GM21786 (cell line): ENCODE data around the gene KDSR.

Source experiments
- ATAC-seq: cut with Tn5 transposase; IDR thresholded peaks from one replicate; pipeline ENCODE4 v1.9.1; 2021; ENCODE audit not compliant: unreplicated experiment

Gene KDSR

DNA sequence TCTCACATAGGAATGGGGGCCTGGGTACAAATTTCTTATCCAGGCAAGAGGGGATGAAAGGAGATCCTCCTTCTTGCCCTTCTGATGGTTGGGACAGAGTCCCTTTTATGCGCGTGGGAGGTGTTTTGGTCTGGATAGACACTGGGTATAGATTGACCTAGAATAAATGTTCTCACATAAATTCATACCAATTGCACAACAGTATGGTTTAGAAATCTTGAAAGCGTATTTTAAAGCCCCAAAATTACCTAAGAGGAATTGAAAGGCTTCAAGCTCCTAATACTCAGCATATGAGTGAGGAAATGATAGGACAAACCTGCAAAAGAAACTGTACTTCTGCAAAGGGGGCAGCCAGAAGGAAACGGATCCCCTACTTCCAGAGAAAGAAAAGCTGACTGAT, 44.8 kb downstream of the KDSR start:
- ATAC-seq, result no peak

DNA sequence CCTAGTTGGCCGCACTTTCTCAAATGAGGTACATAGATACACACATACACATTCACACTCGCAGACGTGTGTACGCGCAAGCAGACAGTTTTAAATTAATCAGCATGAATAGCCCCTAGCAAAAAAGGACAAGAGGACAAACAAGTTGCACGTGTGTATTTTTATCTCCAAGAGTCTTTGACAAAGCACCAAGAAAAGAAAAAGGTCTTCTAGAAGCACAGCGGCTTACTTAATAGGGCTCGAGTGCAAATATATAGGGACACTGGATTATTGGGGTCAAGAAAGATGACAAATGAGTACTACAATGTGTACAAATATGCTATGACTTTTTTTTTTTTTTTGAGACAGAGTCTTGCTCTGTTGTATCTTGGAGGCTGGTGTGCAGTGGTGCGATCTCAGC, 45.7 kb downstream of the KDSR start:
- ATAC-seq, result no peak

DNA sequence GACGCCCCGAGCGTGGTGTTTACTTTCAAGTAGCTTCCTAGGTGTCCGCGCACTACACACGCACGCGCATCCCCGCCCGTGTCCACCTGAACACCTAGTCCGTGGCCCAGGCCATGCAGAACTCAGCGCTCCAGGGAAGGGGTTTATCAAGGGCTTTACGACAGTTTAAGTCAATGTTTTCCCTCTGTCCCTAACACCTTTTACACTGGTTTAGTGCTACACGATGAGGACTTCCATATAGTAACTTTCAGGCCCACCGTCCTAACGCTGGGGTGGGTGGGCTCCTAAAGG, 46.1 kb downstream of the KDSR start:
- no peak for ATAC-seq

DNA sequence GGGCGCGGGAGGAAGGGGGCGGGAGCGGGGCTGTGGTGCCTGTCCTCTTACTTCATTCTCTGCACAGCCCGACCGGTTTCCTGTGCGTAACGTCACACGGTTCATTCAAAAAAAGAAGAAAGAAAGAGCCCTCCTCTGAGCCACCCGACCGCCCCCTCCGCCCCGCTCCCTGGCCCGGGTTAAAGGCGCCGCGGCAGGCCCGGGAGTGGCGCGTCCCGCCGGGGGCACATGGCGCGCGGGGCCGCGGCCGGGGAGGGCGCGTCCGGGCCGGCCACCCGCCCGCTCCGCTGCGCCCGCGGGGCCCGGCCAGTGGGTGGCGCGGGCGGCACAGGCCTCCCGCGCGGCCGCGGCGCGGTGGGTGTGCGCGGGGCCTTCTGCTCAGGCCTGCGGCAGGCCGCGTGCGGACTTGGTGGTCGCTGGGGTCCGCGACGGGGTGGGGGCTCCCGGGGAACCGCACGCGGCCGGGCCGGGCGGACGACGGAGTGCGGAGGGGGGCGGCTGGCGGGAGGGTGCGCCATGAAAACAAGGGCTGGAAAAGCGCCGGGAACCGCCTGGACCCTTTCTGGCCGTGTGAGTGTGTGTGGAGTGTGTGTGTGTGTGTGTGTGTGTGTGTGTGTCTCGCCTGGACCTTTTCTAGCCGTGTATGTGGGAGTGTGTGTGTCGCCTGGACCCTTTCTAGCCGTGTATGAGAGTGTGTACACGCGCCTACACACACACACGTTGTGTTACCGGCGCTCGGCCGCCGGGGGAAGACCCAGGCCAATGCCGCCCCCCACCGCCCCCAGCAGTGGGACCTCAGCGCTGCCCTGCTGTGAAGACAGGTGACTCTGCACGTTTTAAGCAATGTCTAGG, 46.7 kb downstream of the KDSR start:
- peak; percentile 51 for ATAC-seq

DNA sequence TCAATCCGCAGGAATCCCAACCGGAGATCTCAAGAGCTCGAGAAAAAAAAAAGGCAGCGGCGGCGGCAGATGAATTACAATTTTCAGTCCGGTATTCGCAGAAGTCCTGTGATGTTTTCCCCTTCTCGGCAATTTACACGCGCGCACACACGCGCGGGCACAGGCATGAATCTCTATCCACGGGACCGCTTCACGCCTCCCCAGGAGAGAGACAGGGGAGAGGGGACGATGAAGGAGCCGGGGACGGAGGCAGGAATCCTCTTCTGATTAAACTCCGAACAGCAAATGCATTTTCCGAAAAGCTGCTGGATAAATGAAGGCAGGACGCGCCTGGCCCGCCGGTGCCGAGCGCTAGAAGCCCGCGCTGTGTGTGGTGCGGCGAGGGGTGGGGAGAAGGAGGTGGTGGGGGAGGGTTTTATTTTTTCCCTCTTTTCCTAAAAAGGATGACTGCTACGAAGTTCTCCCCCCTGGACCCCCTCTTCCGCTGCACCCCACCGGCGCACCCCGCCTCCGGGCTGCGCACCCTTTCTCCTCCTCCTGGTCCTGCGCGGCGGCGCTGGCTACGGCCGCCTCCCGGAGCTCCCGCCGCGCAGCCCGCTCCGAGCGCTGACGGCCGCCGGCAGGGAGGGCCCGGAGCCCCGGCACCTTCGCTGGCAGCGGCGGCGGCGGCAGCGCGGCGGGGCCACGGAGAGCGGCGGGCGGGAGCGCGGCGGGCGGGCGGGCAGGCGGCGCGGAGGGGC, 47.5 kb downstream of the KDSR start, which contains the start of gene BCL2:
Gene BCL2 (minus strand): TSS at position 387 of the 740 bp plus-strand sequence.
- no peak for ATAC-seq

DNA sequence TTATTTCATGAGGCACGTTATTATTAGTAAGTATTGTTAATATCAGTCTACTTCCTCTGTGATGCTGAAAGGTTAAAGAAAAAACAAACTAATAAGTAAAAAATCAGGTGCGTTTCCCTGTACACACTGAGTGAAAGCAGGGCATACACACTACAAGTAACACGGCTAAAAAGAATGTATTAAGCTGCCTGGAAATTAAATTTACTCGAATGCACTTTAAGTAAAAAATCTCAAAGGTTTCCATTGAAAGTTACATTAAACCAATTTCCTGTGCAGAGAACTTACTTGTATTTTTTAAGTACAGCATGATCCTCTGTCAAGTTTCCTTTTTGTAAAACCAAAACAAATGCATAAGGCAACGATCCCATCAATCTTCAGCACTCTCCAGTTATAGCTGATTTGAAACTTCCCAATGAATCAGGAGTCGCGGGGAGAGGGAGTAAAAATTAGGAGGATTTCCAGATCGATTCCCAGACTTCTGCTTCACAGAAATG, 48.1 kb downstream of the KDSR start:
- no peak for ATAC-seq

DNA sequence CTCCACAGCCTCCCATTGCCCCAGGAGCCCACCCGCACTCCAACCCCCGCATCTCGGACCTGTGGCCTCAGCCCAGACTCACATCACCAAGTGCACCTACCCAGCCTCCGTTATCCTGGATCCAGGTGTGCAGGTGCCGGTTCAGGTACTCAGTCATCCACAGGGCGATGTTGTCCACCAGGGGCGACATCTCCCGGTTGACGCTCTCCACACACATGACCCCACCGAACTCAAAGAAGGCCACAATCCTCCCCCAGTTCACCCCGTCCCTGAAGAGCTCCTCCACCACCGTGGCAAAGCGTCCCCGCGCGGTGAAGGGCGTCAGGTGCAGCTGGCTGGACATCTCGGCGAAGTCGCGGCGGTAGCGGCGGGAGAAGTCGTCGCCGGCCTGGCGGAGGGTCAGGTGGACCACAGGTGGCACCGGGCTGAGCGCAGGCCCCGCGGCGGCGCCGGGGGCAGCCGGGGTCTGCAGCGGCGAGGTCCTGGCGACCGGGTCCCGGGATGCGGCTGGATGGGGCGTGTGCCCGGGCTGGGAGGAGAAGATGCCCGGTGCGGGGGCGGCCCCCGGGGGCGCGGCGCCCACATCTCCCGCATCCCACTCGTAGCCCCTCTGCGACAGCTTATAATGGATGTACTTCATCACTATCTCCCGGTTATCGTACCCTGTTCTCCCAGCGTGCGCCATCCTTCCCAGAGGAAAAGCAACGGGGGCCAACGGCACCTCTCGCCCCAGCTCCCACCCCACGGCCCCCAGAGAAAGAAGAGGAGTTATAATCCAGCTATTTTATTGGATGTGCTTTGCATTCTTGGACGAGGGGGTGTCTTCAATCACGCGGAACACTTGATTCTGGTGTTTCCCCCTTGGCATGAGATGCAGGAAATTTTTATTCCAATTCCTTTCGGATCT, 48.8 kb downstream of the KDSR start:
- peak; percentile 41 for ATAC-seq

DNA sequence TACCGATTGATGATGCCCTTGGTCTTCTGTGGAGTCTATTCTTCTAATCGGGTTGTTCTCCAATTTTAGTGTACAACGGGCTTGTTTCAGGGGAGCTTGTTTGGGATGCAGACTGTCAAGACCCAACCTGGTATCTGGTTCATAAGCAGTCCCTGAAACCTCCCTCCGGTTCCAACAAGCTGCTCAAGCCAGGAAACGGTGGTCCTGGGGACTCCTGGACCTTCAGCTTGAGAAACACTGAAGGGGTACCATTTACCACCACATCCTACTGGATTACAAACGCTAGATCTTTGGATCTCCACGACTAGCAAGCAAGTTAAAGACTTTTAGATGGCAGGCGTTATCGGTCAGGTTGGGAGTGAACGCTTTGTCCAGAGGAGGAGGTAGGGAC, 49.5 kb downstream of the KDSR start:
- ATAC-seq, result no peak

DNA sequence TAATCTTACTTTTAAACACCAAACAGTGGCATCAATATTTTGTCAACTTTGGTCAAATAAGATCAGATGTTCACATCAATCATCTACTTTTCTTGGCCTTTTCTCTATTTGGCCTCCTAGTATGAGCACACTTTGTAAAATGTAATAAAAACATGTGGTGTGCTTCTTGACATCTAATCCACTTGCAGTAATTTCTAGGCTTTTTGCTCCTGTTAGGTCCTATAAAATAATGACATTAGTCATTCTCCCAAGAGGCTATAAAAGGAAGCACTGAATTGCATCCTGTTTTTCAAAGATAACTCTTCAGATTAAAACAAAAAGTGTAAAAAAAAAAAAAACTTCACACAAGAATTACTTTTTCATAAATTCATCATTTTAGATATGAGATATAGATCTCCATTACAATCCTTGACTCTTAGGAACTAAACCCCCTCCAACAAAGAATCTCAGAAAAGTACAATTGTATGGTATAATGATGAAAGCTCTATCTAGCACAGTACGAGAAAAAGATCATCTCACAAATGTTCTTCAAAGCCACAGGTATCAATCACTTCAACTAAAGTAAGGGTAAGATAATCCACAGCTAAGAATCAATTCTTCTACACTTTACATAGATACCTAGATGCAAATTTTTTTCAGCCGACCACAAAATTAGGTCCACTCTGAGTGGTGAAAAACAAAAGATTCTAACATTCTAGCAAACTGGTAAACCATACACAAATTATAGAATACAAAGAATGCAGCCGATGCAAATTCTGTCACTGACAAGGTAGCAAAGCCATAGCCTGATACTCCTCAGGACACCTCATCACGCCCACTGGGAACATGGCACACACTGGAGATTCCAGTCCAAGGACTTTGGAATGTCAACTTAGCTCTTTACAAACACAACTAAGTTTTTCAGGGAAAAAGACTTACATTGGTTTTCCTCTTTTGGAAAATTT, 50.1 kb downstream of the KDSR start:
- no peak for ATAC-seq

DNA sequence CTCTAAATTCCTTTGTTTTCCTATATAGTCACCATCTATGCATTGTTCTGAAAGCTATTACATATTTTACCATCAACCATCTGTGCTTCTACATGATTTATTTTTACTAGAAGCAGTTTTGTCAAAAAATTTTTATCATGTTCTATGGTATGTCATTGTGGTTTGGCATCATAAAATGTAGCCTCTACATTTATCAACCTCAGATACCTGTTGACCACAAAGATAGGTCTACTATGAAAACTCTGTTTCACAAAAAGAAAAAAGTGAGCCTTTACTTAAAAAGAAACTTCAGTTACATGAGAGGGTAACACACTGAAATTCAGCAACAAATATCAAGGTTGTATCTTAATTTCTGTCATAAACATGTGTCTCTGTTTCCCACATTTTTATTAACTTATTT, 51.1 kb downstream of the KDSR start:
- no peak for ATAC-seq

DNA sequence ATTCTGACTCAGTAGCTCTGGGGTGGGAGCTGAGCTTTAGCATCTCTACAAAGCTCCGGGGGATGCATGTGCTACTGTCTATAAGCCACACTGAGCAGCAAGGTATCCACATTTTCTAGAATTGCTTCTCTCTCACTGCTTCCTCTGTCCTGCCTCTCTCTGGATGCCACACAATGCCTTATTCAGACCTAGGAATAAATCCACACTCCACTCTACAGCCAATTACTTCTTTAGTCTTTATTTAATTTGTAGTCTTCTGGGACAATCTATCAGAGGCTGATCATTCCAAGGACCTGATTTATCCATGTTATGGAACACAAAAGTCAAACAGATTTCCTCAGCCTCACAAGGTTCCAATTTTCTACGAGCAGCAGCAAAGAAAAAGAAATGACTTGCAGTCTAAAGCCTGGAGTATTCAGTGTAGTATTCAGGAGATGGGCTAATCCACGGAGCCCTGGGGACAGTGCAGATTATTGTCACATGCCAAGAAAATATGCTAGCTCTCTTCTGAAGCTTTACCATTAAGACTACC, 51.8 kb downstream of the KDSR start:
- ATAC-seq, result no peak

DNA sequence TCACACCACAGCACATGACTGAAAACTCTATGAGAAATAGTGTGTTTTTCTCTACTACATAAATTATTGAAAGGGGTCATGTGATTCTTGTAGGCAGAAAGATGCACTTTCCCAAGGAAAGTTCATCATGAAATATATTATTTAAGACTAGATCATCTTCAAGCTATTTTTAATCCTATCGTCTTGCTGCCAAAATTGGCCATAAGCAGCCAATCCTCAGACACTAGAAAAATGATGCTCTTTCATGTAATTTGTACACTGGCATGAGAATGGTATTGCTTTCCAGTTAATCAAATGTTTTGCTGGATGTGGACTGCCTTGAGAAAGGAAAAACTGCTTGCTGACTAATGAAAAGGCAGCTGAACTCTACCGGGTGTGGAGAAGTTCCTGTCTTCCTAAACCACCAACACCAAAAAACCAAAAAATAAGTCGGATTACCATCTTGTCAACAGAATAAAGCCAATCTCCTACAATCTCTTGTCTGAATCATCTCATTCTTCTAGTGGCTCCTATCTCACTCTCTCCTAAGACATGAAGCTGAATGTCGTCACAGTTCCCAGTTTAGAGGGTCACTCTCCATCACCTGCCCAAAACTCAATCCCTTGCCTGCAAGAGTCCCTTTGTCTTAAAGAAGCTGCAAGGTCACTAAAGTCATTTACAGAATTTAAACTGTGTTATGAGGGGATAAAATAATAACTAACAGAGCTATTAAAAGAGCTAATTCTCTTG, 52.8 kb downstream of the KDSR start:
- no peak for ATAC-seq

DNA sequence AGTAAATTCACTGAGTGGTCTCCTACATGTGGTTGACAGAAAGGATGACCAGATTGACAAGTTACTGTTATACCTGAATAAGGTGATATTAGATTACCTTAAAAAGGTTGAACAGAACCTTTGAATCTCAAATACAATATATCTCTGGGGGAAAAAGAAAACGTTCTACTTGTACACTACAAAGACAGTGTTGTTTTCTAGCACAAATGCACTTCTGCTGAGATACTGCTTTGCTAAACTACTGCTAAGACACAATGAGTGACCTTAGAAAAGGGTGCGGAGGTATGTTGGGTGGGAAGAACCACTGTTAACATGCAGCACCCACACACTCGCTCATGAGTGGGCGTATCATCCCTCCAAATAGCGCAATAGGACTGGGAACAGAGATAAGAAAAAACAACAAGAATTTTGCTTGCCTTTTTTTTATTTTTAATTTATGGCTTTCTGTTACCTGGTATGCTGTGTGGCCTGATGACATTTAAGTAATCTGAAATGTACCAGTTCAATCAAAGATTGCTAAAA, 53.5 kb downstream of the KDSR start:
- no peak for ATAC-seq

DNA sequence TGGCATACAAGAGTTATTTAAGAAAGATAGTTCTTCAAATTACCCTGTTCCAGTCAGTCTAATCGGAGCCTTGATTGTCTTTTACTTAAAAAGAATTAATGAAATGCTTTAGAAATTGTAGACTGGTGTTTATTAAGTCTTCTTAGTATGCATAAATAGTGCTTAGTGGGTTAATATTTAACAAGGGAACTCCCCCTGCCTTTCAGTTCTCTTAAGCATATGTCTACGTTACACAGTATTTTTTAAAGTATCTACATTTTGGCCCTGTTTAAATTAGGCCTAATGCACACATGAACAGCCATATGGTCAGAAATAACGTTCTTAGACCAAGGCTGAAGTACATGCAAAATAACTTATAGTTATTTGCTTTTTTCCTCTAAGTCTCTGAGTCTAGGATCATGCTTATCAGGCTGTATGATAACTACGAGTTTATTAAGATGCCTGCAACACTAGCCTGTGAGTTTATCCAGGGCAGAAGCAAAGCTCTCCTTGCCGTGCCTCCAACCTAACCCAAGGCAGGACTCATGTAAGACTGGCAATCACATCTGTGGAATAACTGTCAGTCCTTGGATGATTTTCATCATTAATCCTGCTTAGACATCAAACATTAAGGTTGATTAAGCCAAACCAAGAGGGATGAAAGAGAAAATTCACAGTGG, 54.1 kb downstream of the KDSR start:
- peak; percentile 36 for ATAC-seq

DNA sequence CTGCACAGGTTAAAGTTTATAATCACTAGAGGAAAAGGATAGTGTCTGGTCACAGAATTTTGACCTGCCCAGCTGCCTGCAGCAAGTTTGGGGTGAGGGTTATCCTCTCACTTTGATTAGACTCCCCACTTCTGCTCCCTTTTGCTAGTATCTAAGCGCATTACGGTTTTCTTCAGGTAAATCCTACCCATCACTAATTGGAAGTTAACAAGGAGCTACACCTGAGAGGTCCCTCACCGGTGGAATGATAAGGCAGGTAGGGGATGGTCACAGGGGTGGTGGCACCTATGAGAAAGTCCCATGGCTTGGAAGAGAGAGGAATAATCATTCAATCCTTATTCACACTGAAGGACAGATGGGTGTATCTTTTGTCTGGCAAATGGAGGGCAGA, 55.0 kb downstream of the KDSR start:
- ATAC-seq, result no peak

DNA sequence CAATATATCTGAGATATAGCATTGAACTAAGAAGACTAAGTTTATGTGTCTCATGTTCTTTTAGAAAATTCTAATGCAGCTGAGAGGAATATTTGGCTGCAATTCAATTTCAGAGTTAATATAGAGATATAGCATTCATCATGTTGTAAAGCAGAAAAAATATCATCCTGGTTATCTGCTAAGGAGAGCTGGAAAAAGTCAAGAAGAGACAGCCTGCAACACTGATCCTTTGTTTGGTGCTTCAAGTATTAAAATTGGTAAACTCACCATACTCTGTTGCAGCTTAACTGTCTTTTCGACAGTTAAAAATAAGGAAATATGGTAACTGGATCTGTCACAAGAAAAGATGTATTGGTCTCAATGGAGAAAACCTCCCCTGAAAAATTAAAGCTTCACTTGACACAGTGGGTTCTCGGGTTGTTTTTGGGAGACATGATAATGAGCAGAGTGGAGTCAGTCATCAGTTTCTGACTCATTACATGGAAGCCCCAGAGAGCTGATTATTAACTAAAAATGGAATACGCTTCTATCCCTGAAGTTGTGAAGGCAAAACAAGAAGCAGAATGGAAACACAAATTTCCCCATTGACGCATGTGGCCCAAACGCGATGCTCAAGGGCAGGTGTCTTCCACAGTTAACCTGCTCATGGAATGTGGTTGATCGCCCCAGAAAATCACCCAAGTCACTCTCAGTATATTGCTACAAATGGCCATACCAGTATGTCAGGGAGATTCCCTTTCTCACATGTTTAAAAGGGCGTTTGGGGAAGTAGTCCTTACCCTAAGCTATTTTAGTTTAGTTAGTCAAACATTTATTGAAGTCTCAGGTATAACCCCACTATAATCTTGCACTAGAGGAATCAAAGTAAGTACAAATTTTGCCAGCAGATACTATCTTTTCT, 55.6 kb downstream of the KDSR start:
- ATAC-seq, result peak; percentile 73

DNA sequence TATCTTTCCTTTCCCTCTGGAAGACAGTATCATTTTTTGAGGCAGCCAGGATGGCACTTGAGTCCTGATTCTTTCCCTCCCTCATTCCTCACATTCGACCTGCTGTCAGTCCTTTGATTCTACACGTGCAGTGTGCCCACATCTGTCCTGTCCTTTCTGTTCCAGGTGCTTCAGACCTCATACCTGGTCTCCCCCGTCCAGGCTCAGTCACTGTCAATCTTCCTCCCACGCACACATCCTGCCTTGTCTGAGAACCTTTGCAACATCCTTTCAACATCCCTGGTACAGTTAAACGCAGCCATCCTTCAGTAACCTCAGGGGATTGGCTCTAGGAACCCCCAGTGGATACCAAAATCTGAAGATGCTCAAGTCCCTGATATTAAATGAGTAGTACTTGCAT, 57.6 kb downstream of the KDSR start:
- ATAC-seq, result no peak
